HG03135 (cell line): ENCODE measurements around the gene CTNNA1.

ENCODE experiments used
- ATAC-seq: cut with Tn5 transposase; IDR thresholded peaks from one replicate; pipeline ENCODE4 v1.9.1; 2021; ENCODE audit warnings: mild to moderate bottlenecking, moderate library complexity; ENCODE audit not compliant: unreplicated experiment

Gene CTNNA1

DNA sequence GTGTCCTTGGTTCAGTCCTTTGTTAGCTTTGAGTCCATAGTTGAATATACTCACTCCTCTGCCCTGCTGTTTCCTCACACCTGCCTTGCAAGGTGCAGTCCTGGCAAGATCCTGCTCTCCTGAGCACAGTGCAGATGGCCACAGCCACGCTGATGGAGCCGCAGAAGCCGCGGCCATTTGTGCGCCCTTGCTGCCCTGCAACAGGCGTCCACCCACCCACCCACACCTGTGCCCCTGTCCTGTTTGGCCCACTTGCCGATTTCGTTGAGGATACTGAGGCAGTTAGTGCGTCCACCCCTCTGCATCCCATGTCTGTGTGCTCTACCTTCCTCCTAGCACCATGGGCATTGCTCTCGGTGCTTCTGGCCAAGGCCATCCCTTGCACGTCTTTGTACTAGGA, 173.0 kb downstream of the CTNNA1 start:
- ATAC-seq = no peak

DNA sequence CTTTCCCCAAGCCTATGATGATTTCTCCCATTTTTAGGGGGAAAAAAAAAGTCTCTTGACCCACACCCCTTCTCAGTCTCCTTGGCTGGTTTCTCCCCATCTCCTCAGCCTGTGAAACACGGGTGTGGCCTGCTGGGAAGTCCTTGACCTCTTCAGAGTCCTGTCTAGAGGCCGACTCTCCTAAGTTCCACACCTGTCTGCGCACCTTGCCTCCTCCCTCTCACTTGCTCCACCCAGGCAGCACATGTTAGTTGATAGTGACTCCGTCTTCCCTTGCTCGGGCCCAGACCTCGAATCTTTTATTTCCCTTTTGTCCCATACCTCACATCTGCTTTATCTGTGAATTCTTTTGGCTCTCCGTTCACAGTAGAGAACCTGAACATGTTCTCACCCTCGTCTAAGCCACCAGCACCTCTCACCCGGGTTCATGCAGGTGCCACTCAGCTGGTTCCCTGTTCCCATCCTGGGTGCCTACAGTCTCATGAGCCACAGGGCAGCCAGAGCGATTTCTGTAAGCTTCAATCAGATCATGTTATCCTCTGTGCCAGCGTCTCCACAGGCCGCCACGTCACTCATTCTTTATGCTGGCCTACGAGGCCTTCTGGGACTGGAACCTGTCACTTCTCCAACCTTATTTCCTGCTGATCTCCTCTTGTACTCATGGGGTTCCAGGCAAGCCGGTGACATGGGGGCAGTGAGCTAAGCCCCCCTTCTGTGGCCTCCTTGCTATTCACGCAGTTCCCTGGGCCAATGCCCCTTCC, 173.6 kb downstream of the CTNNA1 start:
- no peak for ATAC-seq

- ATAC-seq = no peak
These were observed 174.3 kb downstream of the CTNNA1 start for GRCh38 chr5:138927544-138927943.

DNA sequence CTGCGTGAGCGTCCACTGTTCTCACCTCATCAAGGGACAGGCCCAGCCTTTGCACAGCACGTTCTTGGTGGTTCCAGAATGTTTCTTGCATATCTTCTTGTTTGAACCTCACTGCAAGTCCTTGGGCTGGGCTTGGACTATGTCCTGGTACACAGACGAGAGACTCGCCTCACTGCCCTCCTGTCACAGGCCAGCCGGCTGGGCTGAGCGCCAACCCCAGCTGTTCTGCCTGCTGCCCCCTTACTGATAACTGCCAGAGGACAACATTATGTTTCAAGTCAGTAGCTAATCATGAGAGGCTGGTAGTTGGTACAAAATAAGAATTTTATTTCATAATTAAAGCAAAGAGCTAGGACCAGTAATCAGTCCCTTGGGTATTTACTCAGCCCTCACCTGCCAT, 174.8 kb downstream of the CTNNA1 start:
- ATAC-seq = no peak

DNA sequence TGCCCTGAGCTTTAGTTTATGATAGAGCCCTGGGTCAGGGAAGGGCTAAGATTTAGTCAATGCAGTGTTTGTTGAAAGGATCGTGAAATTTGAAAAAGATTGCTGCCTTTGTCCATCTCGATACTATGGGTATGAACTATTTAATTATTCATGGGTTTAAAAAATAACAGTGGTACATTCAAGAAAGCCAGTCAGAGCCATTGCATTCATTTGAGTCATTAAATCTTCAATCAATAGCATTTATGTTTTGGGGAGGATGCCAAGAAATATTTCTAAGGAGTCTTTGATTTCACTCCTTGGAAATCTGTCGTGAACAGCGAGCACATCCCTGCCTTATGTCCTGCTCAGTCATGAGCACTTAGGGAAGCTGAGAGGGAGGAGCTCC, 176.3 kb downstream of the CTNNA1 start:
- no peak for ATAC-seq

DNA sequence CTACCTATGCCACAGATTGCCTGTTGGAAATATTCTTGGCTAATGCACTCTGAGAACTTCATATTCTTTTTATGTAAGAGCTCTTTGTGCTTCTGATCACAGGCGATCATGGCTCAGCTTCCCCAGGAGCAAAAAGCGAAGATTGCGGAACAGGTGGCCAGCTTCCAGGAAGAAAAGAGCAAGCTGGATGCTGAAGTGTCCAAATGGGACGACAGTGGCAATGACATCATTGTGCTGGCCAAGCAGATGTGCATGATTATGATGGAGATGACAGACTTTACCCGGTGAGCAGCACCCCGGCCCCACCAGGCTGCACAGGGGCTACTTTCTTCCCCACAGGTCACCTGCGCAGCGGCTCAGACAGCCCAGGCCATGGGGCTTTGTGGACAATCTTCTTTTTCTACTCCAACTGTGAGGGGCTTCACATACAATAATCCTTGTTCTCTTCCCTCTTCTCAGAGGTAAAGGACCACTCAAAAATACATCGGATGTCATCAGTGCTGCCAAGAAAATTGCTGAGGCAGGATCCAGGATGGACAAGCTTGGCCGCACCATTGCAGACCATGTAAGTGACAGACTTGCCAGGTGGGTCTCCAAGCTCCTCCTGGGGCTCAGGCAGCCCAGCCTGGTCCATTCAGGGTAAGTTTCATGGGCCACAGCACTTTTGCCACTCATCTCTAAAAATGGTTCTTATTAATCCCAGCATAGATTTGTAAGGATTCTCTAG, 177.3 kb downstream of the CTNNA1 start:
- ATAC-seq = no peak

DNA sequence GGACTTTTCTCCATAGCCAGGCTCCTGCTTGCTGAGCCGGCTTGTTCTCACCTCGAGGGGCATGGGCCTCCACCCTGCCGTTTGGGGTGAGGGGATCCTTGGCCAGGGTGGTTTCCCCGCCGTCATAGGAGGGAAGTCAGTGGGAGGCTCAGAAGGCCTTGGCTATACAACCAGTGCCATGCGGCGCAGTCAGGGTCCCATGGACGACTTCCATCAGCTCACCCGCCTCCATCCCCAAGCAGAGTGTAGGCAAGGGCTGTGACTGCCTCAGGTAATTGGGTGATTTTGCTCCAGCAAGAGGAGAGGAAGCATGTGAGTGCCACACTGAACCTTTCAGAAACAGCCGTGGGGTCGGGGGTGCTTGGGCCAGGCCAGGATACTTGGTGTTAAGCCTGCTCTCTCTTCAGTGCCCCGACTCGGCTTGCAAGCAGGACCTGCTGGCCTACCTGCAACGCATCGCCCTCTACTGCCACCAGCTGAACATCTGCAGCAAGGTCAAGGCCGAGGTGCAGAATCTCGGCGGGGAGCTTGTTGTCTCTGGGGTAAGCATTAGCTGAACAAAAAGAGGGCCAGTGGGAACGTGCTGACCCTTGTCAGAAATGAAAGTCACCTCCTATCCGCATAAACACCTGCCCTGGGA, 179.1 kb downstream of the CTNNA1 start:
- no peak for ATAC-seq

DNA sequence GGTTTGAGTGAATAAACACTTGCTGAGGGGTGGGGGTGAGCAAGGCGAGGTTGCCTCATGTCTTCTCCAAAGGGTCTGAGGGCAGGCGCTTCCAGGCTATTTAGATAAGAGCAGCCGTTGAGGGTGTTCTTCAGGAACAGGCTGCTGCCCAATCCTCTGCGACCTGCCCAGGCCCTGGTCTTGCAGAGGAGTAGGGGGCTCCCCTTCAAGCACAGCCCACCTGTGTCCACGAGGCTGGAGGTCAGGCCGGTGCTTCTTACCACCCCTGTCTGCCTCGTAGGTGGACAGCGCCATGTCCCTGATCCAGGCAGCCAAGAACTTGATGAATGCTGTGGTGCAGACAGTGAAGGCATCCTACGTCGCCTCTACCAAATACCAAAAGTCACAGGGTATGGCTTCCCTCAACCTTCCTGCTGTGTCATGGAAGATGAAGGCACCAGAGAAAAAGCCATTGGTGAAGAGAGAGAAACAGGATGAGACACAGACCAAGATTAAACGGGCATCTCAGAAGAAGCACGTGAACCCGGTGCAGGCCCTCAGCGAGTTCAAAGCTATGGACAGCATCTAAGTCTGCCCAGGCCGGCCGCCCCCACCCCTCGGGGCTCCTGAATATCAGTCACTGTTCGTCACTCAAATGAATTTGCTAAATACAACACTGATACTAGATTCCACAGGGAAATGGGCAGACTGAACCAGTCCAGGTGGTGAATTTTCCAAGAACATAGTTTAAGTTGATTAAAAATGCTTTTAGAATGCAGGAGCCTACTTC, 180.5 kb downstream of the CTNNA1 start:
- no peak for ATAC-seq

DNA sequence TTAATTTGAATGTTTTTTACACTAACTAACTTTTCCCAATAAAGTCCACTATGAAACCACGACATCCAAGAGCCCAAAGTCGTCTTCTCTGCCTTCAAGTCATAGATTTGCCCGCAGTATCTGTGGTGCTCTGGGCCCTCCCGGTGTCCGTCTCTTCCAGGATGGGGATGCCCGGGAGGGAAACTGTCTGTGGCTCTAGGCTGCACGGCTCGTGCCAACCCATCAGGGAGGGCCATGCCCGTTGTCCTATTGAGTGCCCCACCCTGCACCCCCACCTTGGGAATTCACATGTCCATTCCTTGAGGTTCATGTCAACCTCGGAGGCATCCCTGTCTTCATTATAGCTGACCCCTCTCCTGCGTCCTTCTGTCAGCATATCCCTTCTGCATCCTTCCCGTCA, 181.7 kb downstream of the CTNNA1 start:
- no peak for ATAC-seq

- no peak for ATAC-seq
These were observed 182.2 kb downstream of the CTNNA1 start for GRCh38 chr5:138935466-138935865.

DNA sequence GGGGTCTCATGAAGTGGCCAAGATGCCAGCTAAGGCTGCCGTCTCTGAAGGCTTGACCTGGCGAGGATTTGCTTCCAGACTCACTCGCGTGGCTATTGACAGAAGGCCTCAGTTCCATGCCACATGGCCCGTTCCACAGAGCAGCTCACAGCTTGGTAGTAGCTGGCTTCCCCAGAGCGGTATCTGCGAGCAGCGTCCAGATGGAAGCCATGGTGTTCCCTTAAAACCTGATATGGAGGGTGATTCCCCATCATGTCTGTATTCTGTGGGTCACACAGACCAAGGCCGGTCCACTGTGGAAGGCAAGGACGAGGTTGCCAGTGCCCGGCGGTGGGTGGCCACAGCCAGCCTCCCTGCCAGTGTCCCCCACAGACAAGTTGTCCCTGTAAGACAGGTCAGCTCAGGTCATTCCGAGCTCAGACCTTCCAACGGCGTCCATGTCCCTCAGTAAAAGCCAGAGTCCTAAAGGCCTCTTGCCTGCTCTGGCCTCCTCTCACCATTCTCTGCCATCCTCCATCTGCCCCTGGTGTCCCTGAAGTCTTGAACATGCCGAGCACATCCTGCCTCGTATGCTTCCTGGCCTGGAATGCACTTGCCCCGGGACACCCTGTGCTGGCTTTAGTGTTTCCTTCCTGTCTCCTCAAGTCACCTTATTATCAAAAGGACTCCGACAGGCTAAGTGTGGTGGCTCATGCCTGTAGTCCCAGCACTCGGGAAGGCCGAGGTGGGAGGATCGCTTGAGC, 183.2 kb downstream of the CTNNA1 start:
- ATAC-seq = no peak

- no peak for ATAC-seq
These were observed 183.7 kb downstream of the CTNNA1 start for GRCh38 chr5:138936968-138937345.

GRCh38 chr5:138937392-138938387, 184.5 kb downstream of the CTNNA1 start:
- no peak for ATAC-seq

- no peak for ATAC-seq
These were observed 185.3 kb downstream of the CTNNA1 start for GRCh38 chr5:138938526-138938925.

DNA sequence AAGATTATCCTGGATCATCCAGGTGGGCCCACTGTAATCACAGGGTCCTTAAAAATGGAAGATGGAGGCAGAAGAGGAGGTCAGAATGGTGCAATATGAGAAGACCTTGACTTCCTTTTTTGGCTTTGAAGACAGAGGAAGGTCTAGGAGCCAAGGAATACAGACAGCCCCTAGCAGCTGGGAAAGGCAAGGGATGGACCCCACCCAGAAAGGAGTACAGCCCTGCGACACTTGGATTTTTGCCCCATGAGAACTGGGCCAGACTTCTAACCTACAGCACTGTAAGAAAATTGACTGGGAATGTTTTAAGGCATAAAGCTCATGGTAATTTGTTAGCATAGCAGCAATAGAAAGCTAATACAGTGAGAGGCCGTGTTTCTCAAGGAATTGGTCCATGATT, 188.8 kb downstream of the CTNNA1 start:
- ATAC-seq = no peak

GRCh38 chr5:138942861-138943260, 189.6 kb downstream of the CTNNA1 start:
- no peak for ATAC-seq

GRCh38 chr5:138943599-138944173, 190.5 kb downstream of the CTNNA1 start:
- no peak for ATAC-seq

DNA sequence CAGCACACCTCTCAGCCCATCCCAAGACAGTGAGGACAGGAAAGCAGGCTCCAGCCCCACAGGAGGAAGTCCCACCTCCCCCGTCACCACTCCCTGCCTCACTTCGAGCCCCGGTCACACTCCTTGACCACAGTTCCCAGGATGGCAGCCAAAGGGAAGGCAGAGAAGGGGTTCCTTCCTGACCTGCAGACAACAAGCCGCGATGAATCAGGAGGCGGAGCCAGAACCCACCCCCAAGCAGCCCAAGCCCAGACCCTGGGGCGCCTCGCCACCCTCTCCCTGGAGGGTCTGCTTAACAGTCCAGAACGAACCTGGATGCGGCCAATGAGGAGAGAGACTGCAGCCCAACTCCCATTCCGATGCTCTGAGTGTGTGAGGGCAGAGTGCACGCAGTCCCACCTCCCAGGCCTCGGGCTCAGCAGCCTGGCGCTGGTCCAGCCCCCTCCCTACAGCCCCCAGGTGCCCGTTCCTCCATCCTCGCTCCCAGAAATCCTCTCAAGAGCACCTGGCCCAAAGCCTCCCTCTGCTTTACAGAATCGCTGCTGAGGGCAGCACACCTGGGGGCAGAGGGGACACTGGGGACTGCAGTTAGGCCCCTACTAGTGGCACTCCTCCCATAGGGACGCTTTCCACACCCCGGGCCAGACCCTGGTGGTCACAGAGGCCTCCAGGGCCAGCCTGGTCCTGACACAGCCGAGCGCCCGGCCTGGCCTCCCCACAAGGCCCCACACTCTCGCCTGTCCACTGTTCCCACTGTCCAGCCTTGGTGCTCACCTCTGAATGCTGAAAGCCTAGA, 191.5 kb downstream of the CTNNA1 start:
- ATAC-seq = no peak
